Measurements from ENCODE around the gene CD58. TPM values are rescaled to one million over a fixed set of nuclear protein-coding genes. Genes with fewer than 3 reads are reported as not detected.

Gene CD58
- total and polyA plus RNA-seq, 9 of the 15 experiments (the other 6 are each of a cell fraction or from before 2014, with no cell fraction given) = 18.1 to 113 (median 37.4) TPM

- TF ChIP-seq, protein P1, sequence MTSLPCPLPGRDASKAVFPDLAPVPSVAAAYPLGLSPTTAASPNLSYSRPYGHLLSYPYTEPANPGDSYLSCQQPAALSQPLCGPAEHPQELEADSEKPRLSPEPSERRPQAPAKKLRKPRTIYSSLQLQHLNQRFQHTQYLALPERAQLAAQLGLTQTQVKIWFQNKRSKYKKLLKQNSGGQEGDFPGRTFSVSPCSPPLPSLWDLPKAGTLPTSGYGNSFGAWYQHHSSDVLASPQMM (CRISPR knock-in tag; IDR thresholded peaks at IDR 0.05) = no peak
- no peak for TF ChIP-seq SIRT6 (IDR thresholded peaks at IDR 0.05; ENCODE audit: low read depth, low read length)
- TF ChIP-seq GABPA (tag; conservative IDR thresholded peaks at IDR 0.05; ENCODE audit: low read depth) = peak; percentile 62
- peak; percentile 9; the same call in 1 of the 2 replicates for TF ChIP-seq MYNN (IDR thresholded peaks at IDR 0.05)
- TF ChIP-seq MYNN (CRISPR knock-in tag; IDR thresholded peaks at IDR 0.05) = no peak
- TF ChIP-seq, protein P2, sequence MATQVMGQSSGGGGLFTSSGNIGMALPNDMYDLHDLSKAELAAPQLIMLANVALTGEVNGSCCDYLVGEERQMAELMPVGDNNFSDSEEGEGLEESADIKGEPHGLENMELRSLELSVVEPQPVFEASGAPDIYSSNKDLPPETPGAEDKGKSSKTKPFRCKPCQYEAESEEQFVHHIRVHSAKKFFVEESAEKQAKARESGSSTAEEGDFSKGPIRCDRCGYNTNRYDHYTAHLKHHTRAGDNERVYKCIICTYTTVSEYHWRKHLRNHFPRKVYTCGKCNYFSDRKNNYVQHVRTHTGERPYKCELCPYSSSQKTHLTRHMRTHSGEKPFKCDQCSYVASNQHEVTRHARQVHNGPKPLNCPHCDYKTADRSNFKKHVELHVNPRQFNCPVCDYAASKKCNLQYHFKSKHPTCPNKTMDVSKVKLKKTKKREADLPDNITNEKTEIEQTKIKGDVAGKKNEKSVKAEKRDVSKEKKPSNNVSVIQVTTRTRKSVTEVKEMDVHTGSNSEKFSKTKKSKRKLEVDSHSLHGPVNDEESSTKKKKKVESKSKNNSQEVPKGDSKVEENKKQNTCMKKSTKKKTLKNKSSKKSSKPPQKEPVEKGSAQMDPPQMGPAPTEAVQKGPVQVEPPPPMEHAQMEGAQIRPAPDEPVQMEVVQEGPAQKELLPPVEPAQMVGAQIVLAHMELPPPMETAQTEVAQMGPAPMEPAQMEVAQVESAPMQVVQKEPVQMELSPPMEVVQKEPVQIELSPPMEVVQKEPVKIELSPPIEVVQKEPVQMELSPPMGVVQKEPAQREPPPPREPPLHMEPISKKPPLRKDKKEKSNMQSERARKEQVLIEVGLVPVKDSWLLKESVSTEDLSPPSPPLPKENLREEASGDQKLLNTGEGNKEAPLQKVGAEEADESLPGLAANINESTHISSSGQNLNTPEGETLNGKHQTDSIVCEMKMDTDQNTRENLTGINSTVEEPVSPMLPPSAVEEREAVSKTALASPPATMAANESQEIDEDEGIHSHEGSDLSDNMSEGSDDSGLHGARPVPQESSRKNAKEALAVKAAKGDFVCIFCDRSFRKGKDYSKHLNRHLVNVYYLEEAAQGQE (IDR thresholded peaks at IDR 0.05; ENCODE audit: borderline replicate concordance) = peak; percentile 56
- TF ChIP-seq, protein P2 (CRISPR knock-in tag; IDR thresholded peaks at IDR 0.05; ENCODE audit: low read depth) = 0 out of 2 replicates have a peak, but pooled peaks have one; percentile 76
- TF ChIP-seq ZSCAN32 (CRISPR knock-in tag; IDR thresholded peaks at IDR 0.05) = peak; percentile 4; the same call in 1 of the 2 replicates
- no peak for TF ChIP-seq HOMEZ (CRISPR knock-in tag; IDR thresholded peaks at IDR 0.05)
- TF ChIP-seq, protein P3, sequence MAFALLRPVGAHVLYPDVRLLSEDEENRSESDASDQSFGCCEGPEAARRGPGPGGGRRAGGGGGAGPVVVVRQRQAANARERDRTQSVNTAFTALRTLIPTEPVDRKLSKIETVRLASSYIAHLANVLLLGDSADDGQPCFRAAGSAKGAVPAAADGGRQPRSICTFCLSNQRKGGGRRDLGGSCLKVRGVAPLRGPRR (CRISPR knock-in tag; IDR thresholded peaks at IDR 0.05) = no peak
- TF ChIP-seq TARDBP (IDR thresholded peaks at IDR 0.05) = 0 out of 2 replicates have a peak, but pooled peaks have one; percentile 17
- no peak for TF ChIP-seq TSC22D4 (tag; IDR thresholded peaks at IDR 0.05)
- peak in 1 of 2 experiments; percentile 65 for TF ChIP-seq RCOR1 (IDR thresholded peaks at IDR 0.05; ENCODE audit: borderline replicate concordance in 1 of 2, low read depth in 2 of 2, low read length in 2 of 2)
- TF ChIP-seq ZNF121 (CRISPR knock-in tag; conservative IDR thresholded peaks at IDR 0.05) = no peak
- no peak; the same call in 1 of the 2 replicates for TF ChIP-seq GTF2A2 (tag; IDR thresholded peaks at IDR 0.05)
Observed at GRCh38 chr1:116570358-116571214, at the start of gene CD58 (continued).
